Suprapubic skin (tissue), 4 donors: ENCODE data around the gene IPMK. TPM values are rescaled to one million over a fixed set of nuclear protein-coding genes. Genes with fewer than 3 reads are reported as not detected.
A peak's percentile ranks its signal among the peaks of the same experiment; 100 is the strongest.

Experiments
- DNase-seq, 2 donors: peaks; one replicate each; pipeline ENCODE4 v3.0.0-alpha.2; 2019; ENCODE audit warnings: low spot score in 2 of 2
- H3K27ac ChIP-seq: fragments of 200-600 bp; sonication (generic); one replicate; pipeline ENCODE4 v1.5.1; 2019
- H3K27me3 ChIP-seq: fragments of 200-600 bp; sonication (generic); one replicate; pipeline ENCODE4 v1.5.1; 2019
- H3K36me3 ChIP-seq: fragments of 200-600 bp; sonication (generic); one replicate; pipeline ENCODE4 v1.5.1; 2019
- H3K4me1 ChIP-seq: fragments of 200-600 bp; sonication (generic); one replicate; pipeline ENCODE4 v1.5.1; 2019
- H3K4me3 ChIP-seq: fragments of 200-600 bp; sonication (generic); one replicate; pipeline ENCODE4 v1.5.1; 2019; ENCODE audit warnings: mild to moderate bottlenecking
- H3K9me3 ChIP-seq: fragments of 200-600 bp; sonication (generic); one replicate; pipeline ENCODE4 v1.5.1; 2019
- CTCF ChIP-seq, 2 donors: fragments of 200-600 bp in 1 of 2; fragments of 450-650 bp in 1 of 2; sonication (generic) in 1 of 2; IDR thresholded peaks; one replicate each; pipeline ENCODE4 v1.5.1; 2016 to 2019; ENCODE audit warnings: antibody characterized with exemption in 2 of 2, mild to moderate bottlenecking in 1 of 2, moderate library complexity in 1 of 2
- EP300 ChIP-seq: sonication (generic); formaldehyde crosslinking; IDR thresholded peaks from one replicate; pipeline ENCODE4 v1.6.1; 2017; ENCODE audit warnings: antibody characterized with exemption
- POLR2A ChIP-seq, 2 donors: fragments of 450-650 bp; IDR thresholded peaks; one replicate each; pipeline ENCODE4 v1.6.1; 2017; ENCODE audit warnings: antibody characterized with exemption in 2 of 2, mild to moderate bottlenecking in 2 of 2, moderate library complexity in 2 of 2
- POLR2AphosphoS5 ChIP-seq, 3 donors: sonication (generic); formaldehyde crosslinking; IDR thresholded peaks; one replicate each; pipeline ENCODE4 v1.6.1; 2017; ENCODE audit warnings: antibody characterized with exemption in 3 of 3
- WGBS: methylation state at CpG from one replicate; pipeline ENCODE4 v1.1.5; 2018; 5-methylcytosine and 5-hydroxymethylcytosine counted together
- total RNA-seq, 4 donors: library from RNA; depleted of rRNA; stranded (reverse); fragments of >200 nt; gene quantifications; one replicate each; pipeline ENCODE4 v1.1.0, GENCODE V29; 2016

The IPMK gene
- total RNA-seq: 10 to 100 TPM; 11.2 to 16.6 (median 14.3) TPM

DNA sequence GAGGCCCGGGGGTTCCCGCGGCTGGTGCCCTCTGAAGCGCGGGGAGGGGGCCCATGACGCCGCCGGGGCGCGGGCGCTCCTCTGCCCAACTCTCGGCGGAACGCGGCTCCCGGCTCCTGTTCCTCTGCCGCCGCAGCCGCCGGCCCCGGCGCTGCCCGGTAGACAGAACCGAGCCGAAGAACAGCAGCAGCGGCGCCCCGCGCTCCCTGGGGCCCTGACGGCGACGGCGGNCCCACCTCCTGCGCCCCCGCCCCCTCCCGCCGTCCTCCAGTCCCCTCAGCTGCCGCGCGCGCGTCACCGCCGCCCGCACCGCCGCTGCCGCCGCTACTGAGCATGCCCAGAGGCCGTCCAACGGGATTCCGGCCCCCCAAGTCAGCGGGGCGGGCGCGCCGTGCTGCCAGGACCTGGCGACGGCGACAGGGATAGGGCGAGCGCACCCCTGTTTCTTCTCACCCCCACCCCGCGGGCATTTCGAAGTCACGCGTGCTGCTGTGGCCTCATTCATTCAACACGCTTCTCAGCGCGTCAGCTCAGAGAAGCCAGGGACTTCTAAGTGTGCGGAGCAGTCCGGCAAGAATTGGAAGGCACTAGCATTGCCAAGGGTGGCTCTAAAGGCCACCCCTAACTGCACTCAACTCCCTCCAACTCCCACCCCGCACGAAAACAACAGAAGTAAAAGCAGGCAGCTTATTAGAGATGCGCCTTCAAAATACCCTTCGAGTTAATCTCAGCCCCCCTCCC is at the start of gene IPMK:
Gene IPMK (minus strand): TSS at position 182 of the 741 bp plus-strand sequence. CDS start 283 bp downstream, outside the sequence.
- Histone ChIP-seq H3K36me3 (no peaks in the 10 kb centered on the region), H3K27me3 (no peaks in the 10 kb centered on the region), H3K4me1 (peaks cover 55% of the 10 kb centered on the region), H3K4me3 (peak within 1 kb of the TSS; percentile 86), H3K27ac (peak within 1 kb of the TSS; percentile 99), H3K9me3 (no peaks in the 10 kb centered on the region)
- no peak for TF ChIP-seq EP300
- TF ChIP-seq CTCF (IDR thresholded peaks at IDR 0.05): no peak
- peak in 1 of 2 donors; percentile 80 for TF ChIP-seq POLR2A (IDR thresholded peaks at IDR 0.05)
- TF ChIP-seq POLR2AphosphoS5 (IDR thresholded peaks at IDR 0.05): peak in 1 of 3 donors; percentile 45
- 1% methylated on average over 46 of the region's 76 CpGs for WGBS
- peak; percentile 97 for DNase-seq

DNA sequence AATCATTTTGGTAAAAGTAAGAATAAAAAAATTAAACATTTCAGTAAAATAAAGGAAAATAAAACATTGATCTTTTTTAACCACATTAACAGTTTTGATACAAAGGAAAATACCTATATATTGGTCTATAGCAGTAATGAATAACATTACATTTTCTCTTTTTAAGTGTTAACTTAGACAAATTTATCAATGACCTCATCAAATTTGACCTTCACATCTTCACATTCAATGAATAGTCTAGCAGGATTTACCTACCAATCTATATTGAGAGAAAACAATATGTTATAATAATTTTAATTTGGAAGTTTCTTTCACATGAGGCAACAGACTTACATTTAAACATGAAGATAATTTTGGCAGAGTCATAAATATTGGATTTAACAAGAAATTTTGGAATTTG is 49.2 kb upstream of the IPMK start:
- Histone ChIP-seq H3K36me3 (no peaks in the 10 kb centered on the region), H3K4me1 (no peaks in the 10 kb centered on the region), H3K9me3 (no peaks in the 10 kb centered on the region), H3K27me3 (no peaks in the 10 kb centered on the region), H3K27ac (no peak overlapping the region), H3K4me3 (no peak overlapping the region)
- no peak for DNase-seq
- TF ChIP-seq POLR2AphosphoS5 (IDR thresholded peaks at IDR 0.05): no peak
- no peak for TF ChIP-seq EP300
- no peak for TF ChIP-seq CTCF (IDR thresholded peaks at IDR 0.05)
- TF ChIP-seq POLR2A (IDR thresholded peaks at IDR 0.05): no peak

GRCh38 chr10:58311026-58311425 is 43.3 kb upstream of the IPMK start:
- Histone ChIP-seq H3K36me3 (no peaks in the 10 kb centered on the region), H3K4me3 (no peak overlapping the region), H3K4me1 (no peaks in the 10 kb centered on the region), H3K27me3 (peaks cover 2% of the 10 kb centered on the region), H3K27ac (no peak overlapping the region), H3K9me3 (no peaks in the 10 kb centered on the region)
- TF ChIP-seq CTCF (IDR thresholded peaks at IDR 0.05): no peak
- no peak for TF ChIP-seq POLR2A (IDR thresholded peaks at IDR 0.05)
- no peak for TF ChIP-seq EP300
- TF ChIP-seq POLR2AphosphoS5 (IDR thresholded peaks at IDR 0.05): no peak
- no peak for DNase-seq

DNA sequence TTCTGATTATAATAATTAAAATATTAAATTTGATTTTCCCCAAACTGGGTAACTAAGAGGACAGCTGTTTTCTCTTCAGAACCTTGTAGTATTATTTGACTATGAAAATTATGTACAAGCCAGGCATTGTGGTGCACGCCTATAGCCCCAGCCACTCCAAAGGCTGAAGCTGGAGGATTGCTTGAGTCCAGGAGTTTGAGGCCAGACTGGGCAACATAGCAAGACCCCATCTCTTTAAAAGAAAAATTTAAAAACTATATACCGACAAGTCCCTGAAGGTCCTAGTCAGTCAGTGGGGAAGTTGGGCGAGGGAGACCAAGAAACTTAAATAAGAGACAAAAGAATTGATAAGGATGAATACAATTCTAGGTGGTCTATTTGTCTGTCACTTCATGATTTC is 40.0 kb upstream of the IPMK start:
- DNase-seq: no peak
- H3K27me3 ChIP-seq: peaks cover 11% of the 10 kb centered on the region
- H3K4me3 ChIP-seq: no peak overlapping the region
- 94% methylated on average over 3 of the region's 3 CpGs for WGBS
- no peaks in the 10 kb centered on the region for H3K9me3 ChIP-seq
- H3K4me1 ChIP-seq: no peaks in the 10 kb centered on the region
- no peaks in the 10 kb centered on the region for H3K36me3 ChIP-seq
- TF ChIP-seq CTCF (IDR thresholded peaks at IDR 0.05) (no peak), EP300 (no peak), POLR2A (IDR thresholded peaks at IDR 0.05) (no peak), POLR2AphosphoS5 (IDR thresholded peaks at IDR 0.05) (no peak)
- H3K27ac ChIP-seq: no peak overlapping the region

- 52% methylated on average over 4 of the region's 4 CpGs for WGBS
- no peaks in the 10 kb centered on the region for H3K4me1 ChIP-seq
- no peak overlapping the region for H3K4me3 ChIP-seq
- H3K9me3 ChIP-seq: no peaks in the 10 kb centered on the region
- DNase-seq: no peak
- no peak overlapping the region for H3K27ac ChIP-seq
- H3K27me3 ChIP-seq: peaks cover 11% of the 10 kb centered on the region
- H3K36me3 ChIP-seq: no peaks in the 10 kb centered on the region
- no peak for TF ChIP-seq POLR2AphosphoS5 (IDR thresholded peaks at IDR 0.05)
- no peak for TF ChIP-seq POLR2A (IDR thresholded peaks at IDR 0.05)
- TF ChIP-seq CTCF (IDR thresholded peaks at IDR 0.05): no peak
- no peak for TF ChIP-seq EP300
Measured at GRCh38 chr10:58305821-58306220, 38.1 kb upstream of the IPMK start.
